ENCODE results near the gene PDZD2.
"Not testable (repeated sequence)": the region's sequence is repeated elsewhere in the genome, so short reads cannot be mapped to it uniquely, and the experiment has no call there.

Gene PDZD2

GRCh38 chr5:31987985-31988710, 349.2 kb downstream of the PDZD2 start:
- no peak for DNase-seq

GRCh38 chr5:31990081-31990650, 351.2 kb downstream of the PDZD2 start:
- no peak for DNase-seq

GRCh38 chr5:31990701-31991110, 351.8 kb downstream of the PDZD2 start:
- DNase-seq = no peak

- no peak for DNase-seq
These were observed 353.4 kb downstream of the PDZD2 start for GRCh38 chr5:31992377-31992776.

- no peak for DNase-seq
These were observed 354.4 kb downstream of the PDZD2 start for GRCh38 chr5:31993165-31993961.

GRCh38 chr5:31995006-31995405, 356.1 kb downstream of the PDZD2 start:
- no peak for DNase-seq

GRCh38 chr5:31995714-31996113, 356.8 kb downstream of the PDZD2 start:
- DNase-seq = no peak

GRCh38 chr5:31996909-31997308, 358.0 kb downstream of the PDZD2 start:
- DNase-seq = no peak

- DNase-seq = no peak
These were observed 360.5 kb downstream of the PDZD2 start for GRCh38 chr5:31999470-31999869.

- DNase-seq = no peak
These were observed 361.8 kb downstream of the PDZD2 start for GRCh38 chr5:32000731-32001130.

GRCh38 chr5:32001284-32001683, 362.4 kb downstream of the PDZD2 start:
- no peak for DNase-seq

GRCh38 chr5:32001707-32002106, 362.8 kb downstream of the PDZD2 start:
- DNase-seq = no peak

- DNase-seq = no peak
These were observed 363.8 kb downstream of the PDZD2 start for GRCh38 chr5:32002755-32003154.

- DNase-seq = no peak
These were observed 365.1 kb downstream of the PDZD2 start for GRCh38 chr5:32003981-32004380.

GRCh38 chr5:32004404-32004803, 365.5 kb downstream of the PDZD2 start:
- DNase-seq = no peak

- no peak for DNase-seq
These were observed 369.8 kb downstream of the PDZD2 start for GRCh38 chr5:32008746-32009145.

- no peak for DNase-seq
These were observed 374.7 kb downstream of the PDZD2 start for GRCh38 chr5:32013658-32014057.

- no peak for DNase-seq
These were observed 375.3 kb downstream of the PDZD2 start for GRCh38 chr5:32014096-32014745.

GRCh38 chr5:32015262-32015661, 376.3 kb downstream of the PDZD2 start:
- DNase-seq = not testable (repeated sequence)

- DNase-seq = no peak
These were observed 378.9 kb downstream of the PDZD2 start for GRCh38 chr5:32017692-32018367.

- DNase-seq = no peak
These were observed 379.8 kb downstream of the PDZD2 start for GRCh38 chr5:32018476-32019436.

GRCh38 chr5:32020271-32020670, 381.3 kb downstream of the PDZD2 start:
- DNase-seq = no peak

Data from stimulated activated CD4-positive, alpha-beta T cell treated with anti-CD3 and anti-CD28 coated beads, Interleukin-2, amount 100 ng/mL, for 24 hours (primary cell).